Measurements from ENCODE around the gene TGFBR2.
"Not testable (repeated sequence)": the region's sequence is repeated elsewhere in the genome, so short reads cannot be mapped to it uniquely, and the experiment has no call there.

TGFBR2 gene

GRCh38 chr3:30657914-30658313 lies 51.5 kb downstream of the TGFBR2 start:
- no peak for DNase-seq (ENCODE audit: low read depth, low spot score)

- no peak for DNase-seq (ENCODE audit: low read depth, low spot score)
Observed at GRCh38 chr3:30658328-30659052, 52.1 kb downstream of the TGFBR2 start.

GRCh38 chr3:30659270-30660130 lies 53.1 kb downstream of the TGFBR2 start:
- DNase-seq (ENCODE audit: low read depth, low spot score), result no peak

GRCh38 chr3:30660136-30660535 lies 53.7 kb downstream of the TGFBR2 start:
- DNase-seq (ENCODE audit: low read depth, low spot score), result no peak

GRCh38 chr3:30660656-30661055 lies 54.3 kb downstream of the TGFBR2 start:
- DNase-seq (ENCODE audit: low read depth, low spot score), result no peak

- no peak for DNase-seq (ENCODE audit: low read depth, low spot score)
Observed at GRCh38 chr3:30661098-30661873, 54.9 kb downstream of the TGFBR2 start.

- no peak for DNase-seq (ENCODE audit: low read depth, low spot score)
Observed at GRCh38 chr3:30662836-30663235, 56.4 kb downstream of the TGFBR2 start.

- DNase-seq (ENCODE audit: low read depth, low spot score), result no peak
Observed at GRCh38 chr3:30663533-30664241, 57.3 kb downstream of the TGFBR2 start.

GRCh38 chr3:30664459-30664858 lies 58.1 kb downstream of the TGFBR2 start:
- no peak for DNase-seq (ENCODE audit: low read depth, low spot score)

GRCh38 chr3:30664884-30665283 lies 58.5 kb downstream of the TGFBR2 start:
- no peak for DNase-seq (ENCODE audit: low read depth, low spot score)

- DNase-seq (ENCODE audit: low read depth, low spot score), result no peak
Observed at GRCh38 chr3:30665539-30665938, 59.1 kb downstream of the TGFBR2 start.

GRCh38 chr3:30666572-30667279 lies 60.3 kb downstream of the TGFBR2 start:
- DNase-seq (ENCODE audit: low read depth, low spot score), result no peak

GRCh38 chr3:30667280-30667651 lies 60.9 kb downstream of the TGFBR2 start:
- DNase-seq (ENCODE audit: low read depth, low spot score), result no peak

- no peak for DNase-seq (ENCODE audit: low read depth, low spot score)
Observed at GRCh38 chr3:30668051-30668609, 61.7 kb downstream of the TGFBR2 start.

GRCh38 chr3:30669360-30669934 lies 63.0 kb downstream of the TGFBR2 start:
- DNase-seq (ENCODE audit: low read depth, low spot score), result not testable (repeated sequence)

- no peak for DNase-seq (ENCODE audit: low read depth, low spot score)
Observed at GRCh38 chr3:30670292-30670691, 63.9 kb downstream of the TGFBR2 start.

- no peak for DNase-seq (ENCODE audit: low read depth, low spot score)
Observed at GRCh38 chr3:30671527-30672286, 65.3 kb downstream of the TGFBR2 start.

- DNase-seq (ENCODE audit: low read depth, low spot score), result no peak
Observed at GRCh38 chr3:30672287-30672735, 65.9 kb downstream of the TGFBR2 start.

GRCh38 chr3:30672959-30673358 lies 66.6 kb downstream of the TGFBR2 start:
- DNase-seq (ENCODE audit: low read depth, low spot score), result no peak
